CD4-positive, alpha-beta T cell treated with Interferon alpha-2 for 1 hour (primary cell): Measurements from ENCODE around the gene TUBG2.
"Not testable (repeated sequence)": the region's sequence is repeated elsewhere in the genome, so short reads cannot be mapped to it uniquely, and the experiment has no call there.

ENCODE experiments used
- DNase-seq, 2 donors: peaks; one replicate each; pipeline ENCODE4 v3.0.0-alpha.2; 2020 to 2022

Gene TUBG2

GRCh38 chr17:42657824-42658588 is 1.1 kb upstream of the TUBG2 start:
- DNase-seq: no peak

GRCh38 chr17:42659932-42660274 is 819 bp downstream of the TUBG2 start:
- DNase-seq: not testable (repeated sequence)

- DNase-seq: no peak
Measured at GRCh38 chr17:42660692-42661345, 1.7 kb downstream of the TUBG2 start.

- DNase-seq: no peak
Measured at GRCh38 chr17:42665581-42666001, 6.5 kb downstream of the TUBG2 start.

GRCh38 chr17:42666126-42666525 is 7.0 kb downstream of the TUBG2 start:
- DNase-seq: not testable (repeated sequence)

- DNase-seq: no peak
Measured at GRCh38 chr17:42667088-42667951, 8.2 kb downstream of the TUBG2 start.

- DNase-seq: no peak
Measured at GRCh38 chr17:42669705-42669976, 10.6 kb downstream of the TUBG2 start.

GRCh38 chr17:42669977-42670788 is 11.1 kb downstream of the TUBG2 start:
- DNase-seq: peak; percentile 44 to 62

GRCh38 chr17:42670789-42671657 is 11.9 kb downstream of the TUBG2 start:
- DNase-seq: no peak

- no peak for DNase-seq
Measured at GRCh38 chr17:42672038-42672437, 13.0 kb downstream of the TUBG2 start.

- no peak for DNase-seq
Measured at GRCh38 chr17:42673266-42673884, 14.3 kb downstream of the TUBG2 start.

GRCh38 chr17:42673885-42674754 is 15.0 kb downstream of the TUBG2 start:
- peak in 1 of 2 donors; percentile 48 for DNase-seq

GRCh38 chr17:42674755-42675347 is 15.8 kb downstream of the TUBG2 start:
- no peak for DNase-seq

GRCh38 chr17:42675348-42675964 is 16.4 kb downstream of the TUBG2 start:
- no peak for DNase-seq

- DNase-seq: no peak
Measured at GRCh38 chr17:42675965-42676423, 16.9 kb downstream of the TUBG2 start.

GRCh38 chr17:42676424-42677011 is 17.4 kb downstream of the TUBG2 start, which contains the start of gene PLEKHH3:
Gene PLEKHH3, minus strand, starts transcription at chr17:42676994. Its CDS starts 431 bp downstream, at chr17:42676563.
- DNase-seq: no peak

- DNase-seq: peak; percentile 99
Measured at GRCh38 chr17:42677012-42677857, 18.2 kb downstream of the TUBG2 start.
